Measurements from ENCODE around the gene PTPN6. TPM values are rescaled to one million over a fixed set of nuclear protein-coding genes. Genes with fewer than 3 reads are reported as not detected.

PTPN6 gene
- total and polyA plus RNA-seq, 9 of the 15 experiments (the other 6 are each of a cell fraction or from before 2014, with no cell fraction given), result 1.5 to 5.1 (median 3.9) TPM

DNA sequence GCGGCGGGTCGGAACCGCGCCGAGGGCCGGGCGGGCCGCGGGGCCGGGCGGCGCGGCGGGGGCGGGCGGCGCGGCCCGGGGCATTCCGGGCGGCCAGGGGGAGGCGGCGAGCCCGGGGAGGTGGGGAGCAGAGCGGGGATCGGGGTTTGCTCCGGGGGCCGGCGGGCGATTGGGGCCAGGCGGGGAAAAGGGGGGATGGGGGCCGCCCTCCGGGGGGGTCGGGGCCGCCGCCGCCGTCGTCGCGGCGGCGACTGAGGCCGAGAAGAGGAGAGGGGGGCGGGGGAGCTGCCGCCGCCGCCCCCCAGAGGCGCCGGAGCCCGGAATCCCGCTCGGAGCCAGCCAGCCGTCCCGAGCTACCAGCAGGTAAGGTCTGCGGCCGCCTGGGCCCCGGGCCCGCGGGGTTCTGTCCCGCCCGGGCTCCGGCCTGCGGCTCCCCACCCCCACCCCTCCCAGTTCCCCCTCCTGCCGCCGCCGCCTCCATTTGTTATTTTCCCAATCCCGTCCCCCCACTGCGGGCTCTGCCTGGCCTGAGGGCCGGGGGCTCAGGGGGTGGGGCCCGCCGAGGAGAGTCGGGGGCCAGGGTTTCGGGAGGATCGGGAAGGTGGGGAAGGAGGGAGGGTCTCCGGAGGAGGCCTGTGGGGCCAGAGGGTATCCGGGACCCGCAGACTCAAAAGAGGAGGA, 23.0 kb upstream of the PTPN6 start:
- peak overlapping the region; percentile 63 for H3K27ac ChIP-seq (ENCODE audit: extremely low read depth, low read depth, low read length)
- in situ Hi-C loops (cut with MboI) (no loop called here), intact Hi-C loops (cut with micrococcal nuclease) (loop anchor here (5.0 kb wide), 1 partner anchor 114 kb away; no protein-coding TSS in a partner anchor)
- H3K4me3 ChIP-seq, result peak overlapping the region; percentile 76
- peak overlapping the region; percentile 84 to 93 for H3K9ac ChIP-seq (ENCODE audit: insufficient read depth in 1 of 2, low read depth in 2 of 2, low read length in 2 of 2)
- WGBS (ENCODE audit: insufficient coverage, low coverage, missing lambda C conversion rate), result no CpG with 5 or more reads among the region's 79 CpGs
- H3K4me1 ChIP-seq (replicated peaks in 1 of 2; ENCODE audit: control insufficient read depth in 2 of 2, insufficient read depth in 2 of 2, low read length in 2 of 2), result peaks cover 44 to 46% of the 10 kb centered on the region in 2 experiments; a peak in 4 of 5 replicates
- H3K9me3 ChIP-seq (replicated peaks; ENCODE audit: control insufficient read depth, insufficient read depth, low read depth, low read length), result no peaks in the 10 kb centered on the region
- no peaks in the 10 kb centered on the region for H3K27me3 ChIP-seq (ENCODE audit: control insufficient read depth in 2 of 2, insufficient read depth in 2 of 2, low read length in 2 of 2)
- H4K20me1 ChIP-seq (replicated peaks; ENCODE audit: control insufficient read depth, insufficient read depth, low read length), result no peaks in the 10 kb centered on the region
- no TSS peak for BruUV-seq (replicated peaks)
- peak overlapping the region; percentile 87 for H3K4me2 ChIP-seq (ENCODE audit: insufficient read depth, low read length)
- ChIA-PET POLR2A (interaction anchor here (0.6 to 8.1 kb wide), 3 partner anchors 10 to 171 kb away, joined by 4 to 61 read pairs (median 5); partner anchors contain the start of genes C12orf57 and RNU7-1), CTCF (ENCODE audit: low intra/inter-chr PET ratio) (no interaction called here)
- peak in 3 of 4 experiments; percentile 37 to 72 (median 71) for DNase-seq (ENCODE audit: extremely low read depth in 1 of 4, low spot score in 3 of 4)
- H2AFZ ChIP-seq (ENCODE audit: low read depth, low read length), result no peak overlapping the region
- peaks cover 4% of the 10 kb centered on the region for H3K9me1 ChIP-seq (ENCODE audit: control insufficient read depth, insufficient read depth, low read length)
- peaks cover 50% of the 10 kb centered on the region for H3K79me2 ChIP-seq (ENCODE audit: control insufficient read depth, insufficient read depth, low read length)
- ATAC-seq, result no peak
- FAIRE-seq, result no peak
- peaks cover 13% of the 10 kb centered on the region; the same call in 1 of the 3 replicates for H3K36me3 ChIP-seq (ENCODE audit: control insufficient read depth, insufficient read depth, low read length)
- TF ChIP-seq, protein P1, sequence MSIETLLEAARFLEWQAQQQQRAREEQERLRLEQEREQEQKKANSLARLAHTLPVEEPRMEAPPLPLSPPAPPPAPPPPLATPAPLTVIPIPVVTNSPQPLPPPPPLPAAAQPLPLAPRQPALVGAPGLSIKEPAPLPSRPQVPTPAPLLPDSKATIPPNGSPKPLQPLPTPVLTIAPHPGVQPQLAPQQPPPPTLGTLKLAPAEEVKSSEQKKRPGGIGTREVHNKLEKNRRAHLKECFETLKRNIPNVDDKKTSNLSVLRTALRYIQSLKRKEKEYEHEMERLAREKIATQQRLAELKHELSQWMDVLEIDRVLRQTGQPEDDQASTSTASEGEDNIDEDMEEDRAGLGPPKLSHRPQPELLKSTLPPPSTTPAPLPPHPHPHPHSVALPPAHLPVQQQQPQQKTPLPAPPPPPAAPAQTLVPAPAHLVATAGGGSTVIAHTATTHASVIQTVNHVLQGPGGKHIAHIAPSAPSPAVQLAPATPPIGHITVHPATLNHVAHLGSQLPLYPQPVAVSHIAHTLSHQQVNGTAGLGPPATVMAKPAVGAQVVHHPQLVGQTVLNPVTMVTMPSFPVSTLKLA (conservative IDR thresholded peaks at IDR 0.05), result no peak
- TF ChIP-seq SRSF1 (IDR thresholded peaks at IDR 0.05; ENCODE audit: low read depth, low read length), result no peak
- no peak for TF ChIP-seq ZNF140 (CRISPR knock-in tag; IDR thresholded peaks at IDR 0.05)
- TF ChIP-seq KAT2B (IDR thresholded peaks at IDR 0.05; ENCODE audit: low read depth, low read length), result no peak
- TF ChIP-seq ARID1B (IDR thresholded peaks at IDR 0.05), result no peak
- TF ChIP-seq, protein P2, sequence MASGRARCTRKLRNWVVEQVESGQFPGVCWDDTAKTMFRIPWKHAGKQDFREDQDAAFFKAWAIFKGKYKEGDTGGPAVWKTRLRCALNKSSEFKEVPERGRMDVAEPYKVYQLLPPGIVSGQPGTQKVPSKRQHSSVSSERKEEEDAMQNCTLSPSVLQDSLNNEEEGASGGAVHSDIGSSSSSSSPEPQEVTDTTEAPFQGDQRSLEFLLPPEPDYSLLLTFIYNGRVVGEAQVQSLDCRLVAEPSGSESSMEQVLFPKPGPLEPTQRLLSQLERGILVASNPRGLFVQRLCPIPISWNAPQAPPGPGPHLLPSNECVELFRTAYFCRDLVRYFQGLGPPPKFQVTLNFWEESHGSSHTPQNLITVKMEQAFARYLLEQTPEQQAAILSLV (tag; IDR thresholded peaks at IDR 0.05), result no peak
- TF ChIP-seq, protein P3, sequence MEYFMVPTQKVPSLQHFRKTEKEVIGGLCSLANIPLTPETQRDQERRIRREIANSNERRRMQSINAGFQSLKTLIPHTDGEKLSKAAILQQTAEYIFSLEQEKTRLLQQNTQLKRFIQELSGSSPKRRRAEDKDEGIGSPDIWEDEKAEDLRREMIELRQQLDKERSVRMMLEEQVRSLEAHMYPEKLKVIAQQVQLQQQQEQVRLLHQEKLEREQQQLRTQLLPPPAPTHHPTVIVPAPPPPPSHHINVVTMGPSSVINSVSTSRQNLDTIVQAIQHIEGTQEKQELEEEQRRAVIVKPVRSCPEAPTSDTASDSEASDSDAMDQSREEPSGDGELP (CRISPR knock-in tag; IDR thresholded peaks at IDR 0.05; ENCODE audit: borderline replicate concordance), result 0 out of 2 replicates have a peak, but pooled peaks have one; percentile 14
- TF ChIP-seq MTF1 (CRISPR knock-in tag; IDR thresholded peaks at IDR 0.05; ENCODE audit: borderline replicate concordance), result no peak
- TF ChIP-seq ZBTB7A (IDR thresholded peaks at IDR 0.05; ENCODE audit: borderline replicate concordance, control insufficient read depth, low read depth, low read length), result peak; percentile 40; the same call in 1 of the 2 replicates
- TF ChIP-seq CCNT2 (IDR thresholded peaks at IDR 0.05; ENCODE audit: borderline replicate concordance, extremely low read depth, insufficient read length, low read depth, low read length), result peak; percentile 18
- TF ChIP-seq NCOA4 (IDR thresholded peaks at IDR 0.05; ENCODE audit: partially characterized antibody), result no peak
- no peak for TF ChIP-seq FOXJ3 (CRISPR knock-in tag; IDR thresholded peaks at IDR 0.05)
- TF ChIP-seq ZNF436 (CRISPR knock-in tag; IDR thresholded peaks at IDR 0.05), result no peak

Data from K562 (cell line).